ENCODE measurements around the gene SLC27A4. TPM values are rescaled to one million over a fixed set of nuclear protein-coding genes. Genes with fewer than 3 reads are reported as not detected.

Gene SLC27A4
- total and polyA plus RNA-seq, 7 experiments from 2014 or later: 6.1 to 20.1 (median 10.1) TPM

DNA sequence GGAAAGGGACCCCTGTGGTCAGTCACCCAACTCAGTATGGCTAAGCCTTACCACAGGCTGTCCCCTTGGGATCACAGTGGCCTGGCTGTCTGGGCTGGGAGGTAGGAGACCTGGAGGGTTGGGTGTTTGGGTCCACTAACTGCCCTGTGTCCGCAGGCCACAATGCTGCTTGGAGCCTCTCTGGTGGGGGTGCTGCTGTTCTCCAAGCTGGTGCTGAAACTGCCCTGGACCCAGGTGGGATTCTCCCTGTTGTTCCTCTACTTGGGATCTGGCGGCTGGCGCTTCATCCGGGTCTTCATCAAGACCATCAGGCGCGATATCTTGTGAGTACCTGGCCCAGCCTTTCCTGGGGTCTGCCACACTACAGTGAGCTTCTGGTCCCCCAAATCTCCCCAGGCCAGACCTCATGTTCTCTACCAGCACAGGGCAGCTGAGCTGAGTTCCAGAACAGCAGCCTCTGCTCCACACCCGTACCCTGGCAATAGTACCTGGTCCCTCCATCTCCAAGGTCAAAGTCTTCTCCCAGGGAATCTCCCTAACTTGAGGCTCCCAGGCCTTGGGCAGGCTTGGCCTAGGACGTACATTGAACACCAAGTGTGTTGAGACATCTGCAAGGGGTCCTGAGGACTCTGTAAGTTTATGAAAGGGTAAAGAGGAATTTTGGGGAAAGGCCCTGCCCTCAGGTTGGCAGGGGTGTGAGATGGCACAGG lies 2.8 kb downstream of the SLC27A4 start:
- Mint-ChIP-seq H3K36me3 (peaks cover 0 to 8% (median 0%) of the 10 kb centered on the region in 5 donors), H3K9me3 (no peaks in the 10 kb centered on the region), H3K4me3 (no peak overlapping the region), H3K27ac (no peak overlapping the region), H3K27me3 (no peaks in the 10 kb centered on the region), H3K4me1 (peaks cover 6 to 11% (median 9%) of the 10 kb centered on the region in 7 donors)
- H3K27ac ChIP-seq (ENCODE audit: low read depth, low read length): no peak overlapping the region
- no peaks in the 10 kb centered on the region for H3K9me3 ChIP-seq (ENCODE audit: control insufficient read depth in 2 of 3, low read length in 3 of 3)
- no peak for DNase-seq
- H3K4me3 ChIP-seq (ENCODE audit: low read length): no peak overlapping the region
- peaks cover 4 to 12% of the 10 kb centered on the region in 2 donors for H3K4me1 ChIP-seq (ENCODE audit: control insufficient read depth in 2 of 2, insufficient read depth in 2 of 2, low read length in 2 of 2)
- CTCF ChIA-PET: no interaction called here
- H3K36me3 ChIP-seq (ENCODE audit: control insufficient read depth in 2 of 3, insufficient read depth in 3 of 3, low read length in 3 of 3): peaks cover 0 to 48% (median 0%) of the 10 kb centered on the region in 3 experiments
- no peak for ATAC-seq
- H3K27me3 ChIP-seq (ENCODE audit: control insufficient read depth in 2 of 2, insufficient read depth in 2 of 2, low read length in 2 of 2): no peaks in the 10 kb centered on the region
- intact Hi-C loops (cut with micrococcal nuclease): loop anchor here in 1 of 2 donors (5.0 kb wide), 1 partner anchor 539 kb away; the partner anchor contains the start of genes KYAT1 and LRRC8A
- POLR2A ChIA-PET: interaction anchor here (0.6 kb wide), 1 partner anchor 14 kb away, joined by 4 read pairs; no protein-coding TSS in a partner anchor

DNA sequence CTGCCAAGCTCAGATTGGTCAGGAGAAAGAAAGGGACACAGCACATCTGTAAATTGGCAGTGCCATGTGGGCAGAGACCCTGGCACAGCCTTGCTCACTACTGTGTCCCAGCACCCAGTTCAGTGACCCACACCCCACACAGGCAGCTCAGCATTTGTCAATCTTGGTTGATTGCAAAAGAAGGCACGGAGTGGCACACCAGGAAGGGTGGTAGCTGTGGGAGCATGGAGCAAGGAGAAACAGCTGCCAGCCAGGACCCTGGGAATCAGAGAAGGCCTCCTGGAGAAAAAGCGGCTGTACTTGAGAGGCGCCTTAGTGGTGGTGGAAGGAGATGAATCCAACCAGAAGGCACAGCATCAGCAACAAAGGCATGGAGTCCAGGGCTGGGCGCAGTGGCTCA lies 3.5 kb downstream of the SLC27A4 start:
- H3K9me3 ChIP-seq (ENCODE audit: control insufficient read depth in 2 of 3, low read length in 3 of 3): no peaks in the 10 kb centered on the region
- CTCF ChIA-PET: no interaction called here
- DNase-seq (no peak), ATAC-seq (no peak)
- H3K36me3 ChIP-seq (ENCODE audit: control insufficient read depth in 2 of 3, insufficient read depth in 3 of 3, low read length in 3 of 3): peaks cover 0 to 54% (median 0%) of the 10 kb centered on the region in 3 experiments
- no peak overlapping the region for H3K27ac Mint-ChIP-seq
- POLR2A ChIA-PET: no interaction called here
- intact Hi-C loops (cut with micrococcal nuclease): loop anchor here in 1 of 2 donors (5.0 kb wide), 1 partner anchor 538 kb away; the partner anchor contains the start of genes KYAT1 and LRRC8A
- no peak overlapping the region for H3K4me3 ChIP-seq (ENCODE audit: low read length)
- no peak overlapping the region for H3K27ac ChIP-seq (ENCODE audit: low read depth, low read length)
- H3K4me1 ChIP-seq (ENCODE audit: control insufficient read depth in 2 of 2, insufficient read depth in 2 of 2, low read length in 2 of 2): peaks cover 4 to 12% of the 10 kb centered on the region in 2 donors
- H3K4me3 Mint-ChIP-seq: no peak overlapping the region
- no peaks in the 10 kb centered on the region for H3K27me3 Mint-ChIP-seq
- H3K36me3 Mint-ChIP-seq: peaks cover 0 to 8% (median 0%) of the 10 kb centered on the region in 5 donors
- peaks cover 6 to 11% (median 9%) of the 10 kb centered on the region in 7 donors for H3K4me1 Mint-ChIP-seq
- H3K27me3 ChIP-seq (ENCODE audit: control insufficient read depth in 2 of 2, insufficient read depth in 2 of 2, low read length in 2 of 2): no peaks in the 10 kb centered on the region
- H3K9me3 Mint-ChIP-seq: no peaks in the 10 kb centered on the region

DNA sequence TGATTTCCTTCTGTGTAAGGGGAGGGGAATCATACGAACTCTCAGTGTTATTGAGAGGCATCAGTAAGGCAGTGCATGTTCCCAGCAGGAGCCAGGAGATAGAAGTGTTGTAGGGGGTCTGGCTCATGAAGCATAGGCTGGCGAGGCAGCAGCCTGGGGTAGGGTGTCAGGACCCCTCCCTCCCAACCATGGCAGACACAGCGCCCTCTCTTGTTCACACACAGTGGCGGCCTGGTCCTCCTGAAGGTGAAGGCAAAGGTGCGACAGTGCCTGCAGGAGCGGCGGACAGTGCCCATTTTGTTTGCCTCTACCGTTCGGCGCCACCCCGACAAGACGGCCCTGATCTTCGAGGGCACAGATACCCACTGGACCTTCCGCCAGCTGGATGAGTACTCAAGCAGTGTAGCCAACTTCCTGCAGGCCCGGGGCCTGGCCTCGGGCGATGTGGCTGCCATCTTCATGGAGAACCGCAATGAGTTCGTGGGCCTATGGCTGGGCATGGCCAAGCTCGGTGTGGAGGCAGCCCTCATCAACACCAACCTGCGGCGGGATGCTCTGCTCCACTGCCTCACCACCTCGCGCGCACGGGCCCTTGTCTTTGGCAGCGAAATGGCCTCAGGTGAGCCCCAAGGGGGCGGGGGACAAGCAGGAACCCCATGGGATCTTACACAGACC lies 4.7 kb downstream of the SLC27A4 start:
- ChIA-PET CTCF (interaction anchor here (0.6 to 0.7 kb wide), 2 partner anchors 44 to 228 kb away, joined by 3 to 5 read pairs; no protein-coding TSS in a partner anchor), POLR2A (interaction anchor here (0.6 kb wide), 3 partner anchors 56 to 684 kb away, joined by 3 read pairs; no protein-coding TSS in a partner anchor)
- H3K27me3 Mint-ChIP-seq: no peaks in the 10 kb centered on the region
- peaks cover 5 to 9% (median 6%) of the 10 kb centered on the region in 7 donors for H3K4me1 Mint-ChIP-seq
- DNase-seq: no peak
- intact Hi-C loops (cut with micrococcal nuclease): loop anchor here in 1 of 2 donors (5.0 kb wide), 1 partner anchor 537 kb away; the partner anchor contains the start of genes KYAT1 and LRRC8A
- no peak overlapping the region for H3K4me3 Mint-ChIP-seq
- H3K27ac ChIP-seq (ENCODE audit: low read depth, low read length): no peak overlapping the region
- H3K4me3 ChIP-seq (ENCODE audit: low read length): no peak overlapping the region
- H3K36me3 ChIP-seq (ENCODE audit: control insufficient read depth in 2 of 3, insufficient read depth in 3 of 3, low read length in 3 of 3): peaks cover 0 to 66% (median 0%) of the 10 kb centered on the region in 3 experiments
- H3K9me3 ChIP-seq (ENCODE audit: control insufficient read depth in 2 of 3, low read length in 3 of 3): no peaks in the 10 kb centered on the region
- no peaks in the 10 kb centered on the region for H3K27me3 ChIP-seq (ENCODE audit: control insufficient read depth in 2 of 2, insufficient read depth in 2 of 2, low read length in 2 of 2)
- peaks cover 0 to 18% (median 0%) of the 10 kb centered on the region in 5 donors for H3K36me3 Mint-ChIP-seq
- ATAC-seq: no peak
- peaks cover 0 to 9% of the 10 kb centered on the region in 2 donors for H3K4me1 ChIP-seq (ENCODE audit: control insufficient read depth in 2 of 2, insufficient read depth in 2 of 2, low read length in 2 of 2)
- no peak overlapping the region for H3K27ac Mint-ChIP-seq
- H3K9me3 Mint-ChIP-seq: no peaks in the 10 kb centered on the region

DNA sequence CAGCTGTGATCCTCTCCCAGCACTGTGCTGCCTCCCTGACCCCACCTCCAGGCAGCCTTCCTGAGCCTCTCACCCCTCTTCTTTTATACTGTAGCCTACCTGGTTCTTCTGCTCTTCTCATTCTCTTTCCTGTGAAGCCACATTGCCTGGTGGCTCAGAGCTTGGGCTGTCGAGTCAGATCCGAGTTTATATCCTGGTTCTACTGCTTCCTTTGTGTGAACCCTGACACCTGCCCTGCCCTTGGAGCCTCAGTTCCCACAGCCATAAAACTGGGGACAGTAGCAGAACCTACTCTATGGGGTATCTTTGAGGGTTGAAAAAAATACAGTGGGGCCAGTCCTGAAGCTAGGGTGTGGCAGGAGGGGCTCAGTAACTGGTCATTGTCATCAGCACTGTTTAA lies 8.8 kb downstream of the SLC27A4 start:
- CTCF ChIA-PET: no interaction called here
- H3K4me1 Mint-ChIP-seq: peaks cover 0 to 3% (median 0%) of the 10 kb centered on the region in 7 donors
- H3K36me3 Mint-ChIP-seq: peaks cover 0 to 13% (median 4%) of the 10 kb centered on the region in 5 donors
- Histone ChIP-seq H3K27ac (ENCODE audit: low read depth, low read length) (no peak overlapping the region), H3K4me1 (ENCODE audit: control insufficient read depth in 2 of 2, insufficient read depth in 2 of 2, low read length in 2 of 2) (no peaks in the 10 kb centered on the region), H3K27me3 (ENCODE audit: control insufficient read depth in 2 of 2, insufficient read depth in 2 of 2, low read length in 2 of 2) (no peaks in the 10 kb centered on the region), H3K9me3 (ENCODE audit: control insufficient read depth in 2 of 3, low read length in 3 of 3) (no peaks in the 10 kb centered on the region), H3K4me3 (ENCODE audit: low read length) (no peak overlapping the region), H3K36me3 (ENCODE audit: control insufficient read depth in 2 of 3, insufficient read depth in 3 of 3, low read length in 3 of 3) (peaks cover 0 to 71% (median 0%) of the 10 kb centered on the region in 3 experiments)
- ATAC-seq (no peak), DNase-seq (no peak)
- no peak overlapping the region for H3K4me3 Mint-ChIP-seq
- H3K27ac Mint-ChIP-seq: no peak overlapping the region
- intact Hi-C loops (cut with micrococcal nuclease): no loop called here
- H3K27me3 Mint-ChIP-seq: no peaks in the 10 kb centered on the region
- POLR2A ChIA-PET: no interaction called here
- no peaks in the 10 kb centered on the region for H3K9me3 Mint-ChIP-seq

DNA sequence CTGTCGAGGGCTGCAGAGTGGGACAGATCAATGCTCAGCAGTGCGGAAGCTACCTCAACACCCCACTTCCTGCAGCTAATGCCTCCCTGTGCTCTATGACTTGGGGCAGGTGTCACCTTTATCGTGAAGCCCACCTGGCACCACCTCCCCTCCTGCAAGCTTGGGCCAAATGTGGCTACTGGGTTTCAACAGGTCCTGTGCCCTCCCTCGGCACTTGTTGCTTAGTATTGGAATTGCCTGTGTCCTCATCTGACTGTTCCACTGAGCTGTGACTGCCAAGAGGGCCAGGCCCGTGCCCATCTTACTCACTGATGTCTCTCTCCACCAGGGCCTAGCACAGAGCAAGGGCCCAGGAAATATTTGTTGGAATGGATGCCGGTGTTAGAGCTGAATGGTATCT lies 9.4 kb downstream of the SLC27A4 start:
- H3K27me3 Mint-ChIP-seq: no peaks in the 10 kb centered on the region
- H3K4me3 Mint-ChIP-seq: no peak overlapping the region
- Histone ChIP-seq H3K4me3 (ENCODE audit: low read length) (no peak overlapping the region), H3K27ac (ENCODE audit: low read depth, low read length) (no peak overlapping the region), H3K36me3 (ENCODE audit: control insufficient read depth in 2 of 3, insufficient read depth in 3 of 3, low read length in 3 of 3) (peaks cover 0 to 65% (median 0%) of the 10 kb centered on the region in 3 experiments), H3K27me3 (ENCODE audit: control insufficient read depth in 2 of 2, insufficient read depth in 2 of 2, low read length in 2 of 2) (no peaks in the 10 kb centered on the region), H3K4me1 (ENCODE audit: control insufficient read depth in 2 of 2, insufficient read depth in 2 of 2, low read length in 2 of 2) (no peaks in the 10 kb centered on the region), H3K9me3 (ENCODE audit: control insufficient read depth in 2 of 3, low read length in 3 of 3) (no peaks in the 10 kb centered on the region)
- DNase-seq (no peak), ATAC-seq (no peak)
- intact Hi-C loops (cut with micrococcal nuclease): no loop called here
- ChIA-PET POLR2A (no interaction called here), CTCF (no interaction called here)
- H3K27ac Mint-ChIP-seq: no peak overlapping the region
- no peaks in the 10 kb centered on the region for H3K9me3 Mint-ChIP-seq
- peaks cover 0 to 13% (median 4%) of the 10 kb centered on the region in 5 donors for H3K36me3 Mint-ChIP-seq
- peaks cover 0 to 3% (median 0%) of the 10 kb centered on the region in 7 donors for H3K4me1 Mint-ChIP-seq

DNA sequence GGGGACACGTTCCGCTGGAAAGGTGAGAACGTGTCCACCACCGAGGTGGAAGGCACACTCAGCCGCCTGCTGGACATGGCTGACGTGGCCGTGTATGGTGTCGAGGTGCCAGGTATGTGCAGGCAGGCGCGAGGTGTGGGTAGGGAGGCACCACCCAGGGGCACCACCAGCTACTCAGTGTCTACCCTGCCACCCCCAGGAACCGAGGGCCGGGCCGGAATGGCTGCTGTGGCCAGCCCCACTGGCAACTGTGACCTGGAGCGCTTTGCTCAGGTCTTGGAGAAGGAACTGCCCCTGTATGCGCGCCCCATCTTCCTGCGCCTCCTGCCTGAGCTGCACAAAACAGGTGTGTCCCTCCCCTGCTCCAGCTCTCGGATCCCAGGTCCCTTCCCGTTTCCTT lies 15.1 kb downstream of the SLC27A4 start:
- no peaks in the 10 kb centered on the region for H3K27me3 ChIP-seq (ENCODE audit: control insufficient read depth in 2 of 2, insufficient read depth in 2 of 2, low read length in 2 of 2)
- no peaks in the 10 kb centered on the region for H3K27me3 Mint-ChIP-seq
- peaks cover 0 to 7% (median 4%) of the 10 kb centered on the region in 5 donors for H3K36me3 Mint-ChIP-seq
- H3K9me3 Mint-ChIP-seq: no peaks in the 10 kb centered on the region
- ATAC-seq: no peak
- no peak overlapping the region for H3K4me3 Mint-ChIP-seq
- H3K27ac Mint-ChIP-seq: no peak overlapping the region
- no peaks in the 10 kb centered on the region for H3K9me3 ChIP-seq (ENCODE audit: control insufficient read depth in 2 of 3, low read length in 3 of 3)
- no peaks in the 10 kb centered on the region for H3K4me1 ChIP-seq (ENCODE audit: control insufficient read depth in 2 of 2, insufficient read depth in 2 of 2, low read length in 2 of 2)
- ChIA-PET CTCF (no interaction called here), POLR2A (no interaction called here)
- no peak overlapping the region for H3K27ac ChIP-seq (ENCODE audit: low read depth, low read length)
- H3K36me3 ChIP-seq (ENCODE audit: control insufficient read depth in 2 of 3, insufficient read depth in 3 of 3, low read length in 3 of 3): peaks cover 0 to 30% (median 0%) of the 10 kb centered on the region in 3 experiments
- no peaks in the 10 kb centered on the region for H3K4me1 Mint-ChIP-seq
- intact Hi-C loops (cut with micrococcal nuclease): no loop called here
- no peak for DNase-seq
- no peak overlapping the region for H3K4me3 ChIP-seq (ENCODE audit: low read length)

Data from naive thymus-derived CD4-positive, alpha-beta T cell (primary cell).